H1 (cell line): ENCODE data around the gene ZNF764. TPM values are rescaled to one million over a fixed set of nuclear protein-coding genes. Genes with fewer than 3 reads are reported as not detected.

ENCODE experiments used
- GABPA ChIP-seq: IDR thresholded peaks from 2 replicates; pipeline ENCODE4 v1.6.1; 2011; ENCODE audit warnings: mild to moderate bottlenecking, low read length, moderate library complexity, borderline replicate concordance; ENCODE audit not compliant: insufficient read depth
- polyA plus RNA-seq, 7 experiments: library from polyadenylated mRNA; depleted of rRNA in 3 of 7; stranded (reverse) in 5 of 7; unstranded in 2 of 7; fragments of >200 nt in 5 of 7; fragments of 200-250 nt in 2 of 7; gene quantifications; 1 replicate in 5 of 7; 2 replicates in 1 of 7; 4 replicates in 1 of 7; pipeline versions ENCODE4 v1.2.1 to v1.2.3, GENCODE V29; 2011 to 2013; ENCODE audit warnings: missing spikeins in 2 of 7, mixed read lengths in 2 of 7
- total RNA-seq: library from RNA; stranded (reverse); fragmentation: NEBNext Ultra II Directional; extraction: Animal tissue kit (Norgen Biotek cat#: 25700); gene quantifications from 2 replicates; pipeline ENCODE4 v1.2.1, GENCODE V29; 2021
- TF ChIP-seq, protein P1 (sequence below), 3 experiments: IDR thresholded peaks; 1 replicate in 2 of 3; 2 replicates in 1 of 3; pipeline versions ENCODE4 v1.5.1 to v1.6.1; 2011; ENCODE audit warnings: low read length in 3 of 3, mild to moderate bottlenecking in 3 of 3, inconsistent platforms in 2 of 3, low read depth in 1 of 3, moderate library complexity in 1 of 3; ENCODE audit not compliant: insufficient read depth in 1 of 3; ENCODE audit errors: control extremely low read depth in 1 of 3

ZNF764 gene
- total and polyA plus RNA-seq, 2 of the 8 experiments (the other 6 are each of a cell fraction or from before 2014, with no cell fraction given): 5.7 to 7.7 TPM

DNA sequence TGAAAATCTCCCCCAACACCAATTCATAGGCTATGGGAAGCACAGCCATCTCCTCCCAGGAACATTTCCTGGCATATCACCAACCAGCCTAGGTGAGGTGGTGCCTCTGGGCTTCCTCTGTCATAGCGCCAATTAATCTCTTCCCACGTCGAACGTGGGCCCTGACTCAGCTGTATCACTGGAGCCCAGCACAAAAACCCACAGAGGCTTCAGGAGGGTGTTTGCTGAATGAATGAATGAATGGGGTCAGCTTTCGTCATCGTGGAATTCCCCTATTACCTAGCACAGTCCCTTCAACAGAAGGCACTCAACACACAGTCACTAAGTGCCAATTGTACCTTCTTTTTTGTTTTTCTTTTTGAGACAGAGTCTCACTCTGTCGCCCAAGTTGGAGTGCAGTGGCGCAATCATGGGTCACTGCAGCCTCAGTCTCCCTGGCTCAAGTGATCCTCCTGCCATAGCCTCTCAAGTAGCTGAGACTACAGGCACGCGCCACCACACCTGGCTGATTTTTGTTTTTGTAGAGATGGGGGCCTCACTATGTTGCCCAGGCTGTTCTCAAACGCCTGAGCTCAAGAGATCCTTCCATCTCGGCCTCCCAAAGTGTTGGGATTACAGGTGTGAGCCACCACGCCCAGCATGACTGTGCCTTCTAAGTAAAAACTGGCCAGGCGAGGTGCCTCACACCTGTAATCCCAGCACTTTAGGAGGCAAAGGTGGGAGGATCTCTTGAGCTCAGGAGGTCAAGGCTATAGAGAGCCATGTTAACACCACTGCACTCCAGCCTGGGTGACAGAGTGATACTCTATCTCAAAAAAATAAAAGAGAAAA is 9.2 kb upstream of the ZNF764 start (continued):
- no peak for TF ChIP-seq GABPA
- TF ChIP-seq, protein P1, sequence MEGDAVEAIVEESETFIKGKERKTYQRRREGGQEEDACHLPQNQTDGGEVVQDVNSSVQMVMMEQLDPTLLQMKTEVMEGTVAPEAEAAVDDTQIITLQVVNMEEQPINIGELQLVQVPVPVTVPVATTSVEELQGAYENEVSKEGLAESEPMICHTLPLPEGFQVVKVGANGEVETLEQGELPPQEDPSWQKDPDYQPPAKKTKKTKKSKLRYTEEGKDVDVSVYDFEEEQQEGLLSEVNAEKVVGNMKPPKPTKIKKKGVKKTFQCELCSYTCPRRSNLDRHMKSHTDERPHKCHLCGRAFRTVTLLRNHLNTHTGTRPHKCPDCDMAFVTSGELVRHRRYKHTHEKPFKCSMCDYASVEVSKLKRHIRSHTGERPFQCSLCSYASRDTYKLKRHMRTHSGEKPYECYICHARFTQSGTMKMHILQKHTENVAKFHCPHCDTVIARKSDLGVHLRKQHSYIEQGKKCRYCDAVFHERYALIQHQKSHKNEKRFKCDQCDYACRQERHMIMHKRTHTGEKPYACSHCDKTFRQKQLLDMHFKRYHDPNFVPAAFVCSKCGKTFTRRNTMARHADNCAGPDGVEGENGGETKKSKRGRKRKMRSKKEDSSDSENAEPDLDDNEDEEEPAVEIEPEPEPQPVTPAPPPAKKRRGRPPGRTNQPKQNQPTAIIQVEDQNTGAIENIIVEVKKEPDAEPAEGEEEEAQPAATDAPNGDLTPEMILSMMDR (IDR thresholded peaks at IDR 0.05; ENCODE audit: control extremely low read depth in 1 of 3, insufficient read depth in 1 of 3, low read depth in 1 of 3, low read length in 3 of 3): no peak
